Naive B cell (primary cell): ENCODE data around the gene WTAP. TPM values are rescaled to one million over a fixed set of nuclear protein-coding genes. Genes with fewer than 3 reads are reported as not detected.
"Not testable (repeated sequence)": the region's sequence is repeated elsewhere in the genome, so short reads cannot be mapped to it uniquely, and the experiment has no call there.

ENCODE experiments used
- ATAC-seq, 2 donors: fragments of 150-1000 bp; cut with Tn5 transposase; 2 replicates each; pipeline ENCODE4 v1.10.0; 2021; ENCODE audit warnings: low read depth in 2 of 2, mild to moderate bottlenecking in 2 of 2, moderate library complexity in 2 of 2
- DNase-seq: peaks from one replicate; pipeline ENCODE4 v3.0.0; 2022
- H3K27ac Mint-ChIP-seq, 6 donors: one replicate each; pipeline ENCODE4 v1.8.0; 2020 to 2022; ENCODE audit warnings: mild to moderate bottlenecking in 6 of 6, mixed read lengths in 6 of 6, moderate library complexity in 5 of 6, inconsistent platforms in 2 of 6
- H3K27me3 Mint-ChIP-seq, 3 donors: one replicate each; pipeline ENCODE4 v1.8.0; 2021 to 2022; ENCODE audit warnings: mixed read lengths in 3 of 3, mild to moderate bottlenecking in 1 of 3
- H3K36me3 Mint-ChIP-seq, 2 donors: one replicate each; pipeline ENCODE4 v1.8.0; 2020 to 2022; ENCODE audit warnings: mixed read lengths in 2 of 2, inconsistent platforms in 1 of 2, mild to moderate bottlenecking in 1 of 2
- H3K4me1 Mint-ChIP-seq, 3 donors: one replicate each; pipeline ENCODE4 v1.8.0; 2020 to 2022; ENCODE audit warnings: mixed read lengths in 3 of 3, inconsistent platforms in 1 of 3, mild to moderate bottlenecking in 1 of 3, moderate library complexity in 1 of 3
- H3K4me3 Mint-ChIP-seq, 8 donors: one replicate each; pipeline ENCODE4 v1.8.0; 2020 to 2022; ENCODE audit warnings: mild to moderate bottlenecking in 8 of 8, mixed read lengths in 8 of 8, moderate library complexity in 8 of 8, inconsistent platforms in 2 of 8
- H3K9me3 Mint-ChIP-seq, 7 donors: one replicate each; pipeline ENCODE4 v1.8.0; 2020 to 2022; ENCODE audit warnings: mixed read lengths in 7 of 7, mild to moderate bottlenecking in 5 of 7, inconsistent platforms in 2 of 7, moderate library complexity in 1 of 7
- polyA plus RNA-seq, 6 donors: library from polyadenylated mRNA; unstranded; fragments of 300-500 nt; fragmentation: Illumina TruSeq; gene quantifications; one replicate each; pipeline ENCODE4 v1.2.3, GENCODE V29; 2021; ENCODE audit warnings: low read depth in 6 of 6

WTAP gene
- polyA plus RNA-seq, 6 donors from 2014 or later = 142 to 203 (median 152) TPM

DNA sequence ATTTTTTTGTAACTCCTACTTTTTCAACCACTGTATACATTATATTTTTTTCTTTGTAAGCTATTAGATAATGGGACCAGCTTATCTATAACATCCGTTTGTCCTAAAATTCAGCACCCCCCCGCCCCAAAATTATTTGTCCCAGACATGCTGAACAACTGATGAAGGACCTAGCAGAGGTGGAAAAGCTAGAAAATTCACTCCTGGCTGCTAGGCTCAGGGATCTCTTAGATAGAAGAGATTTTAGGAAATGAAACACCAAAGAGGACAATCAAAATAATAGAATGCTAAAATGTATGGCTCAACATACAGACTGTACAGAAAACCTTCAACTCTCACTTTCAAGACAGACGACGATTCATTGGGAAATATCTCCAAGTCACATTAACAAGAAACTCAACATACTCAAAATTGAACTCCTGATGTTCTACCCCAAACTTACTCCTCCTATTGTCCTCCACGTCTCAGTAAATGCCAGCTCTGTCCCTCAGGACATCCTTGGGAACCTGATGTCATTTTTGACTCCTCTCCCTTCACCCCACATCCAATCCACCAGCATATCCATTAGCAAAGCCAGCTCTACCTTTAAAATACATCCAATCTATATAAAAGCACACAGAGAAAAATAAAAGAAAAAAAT is 38.9 kb upstream of the WTAP start:
- Mint-ChIP-seq H3K4me3 (no peak overlapping the region), H3K36me3 (peaks cover 4 to 8% of the 10 kb centered on the region in 2 donors), H3K27me3 (no peaks in the 10 kb centered on the region), H3K4me1 (peaks cover 18 to 25% (median 19%) of the 10 kb centered on the region in 3 donors), H3K9me3 (no peaks in the 10 kb centered on the region), H3K27ac (peak overlapping the region in 1 of 6 donors; percentile 48)
- DNase-seq (no peak), ATAC-seq (no peak)

DNA sequence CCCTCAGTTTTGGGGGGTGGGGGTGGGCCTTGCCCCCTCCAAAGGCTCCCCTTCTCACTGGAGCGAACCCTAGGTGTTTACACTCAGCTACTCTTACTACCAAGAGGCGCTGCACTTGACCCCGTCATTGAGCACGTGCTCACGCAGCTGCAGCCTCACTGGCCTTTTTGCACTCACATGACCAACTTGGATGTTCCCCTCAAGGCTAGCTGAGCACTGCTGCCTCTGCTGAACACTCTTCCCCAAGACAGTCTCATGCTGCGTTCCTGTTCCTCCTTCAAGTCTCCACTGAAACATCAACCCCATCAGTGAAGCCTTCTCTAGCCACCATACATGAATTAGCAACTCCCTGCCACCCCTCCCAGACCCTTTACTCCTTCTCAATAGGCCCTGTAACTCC is 38.3 kb upstream of the WTAP start:
- Mint-ChIP-seq H3K9me3 (no peaks in the 10 kb centered on the region), H3K36me3 (peaks cover 4 to 8% of the 10 kb centered on the region in 2 donors), H3K27me3 (no peaks in the 10 kb centered on the region), H3K4me3 (no peak overlapping the region), H3K27ac (peak overlapping the region in 1 of 6 donors; percentile 48), H3K4me1 (peaks cover 21 to 30% (median 23%) of the 10 kb centered on the region in 3 donors)
- DNase-seq (no peak), ATAC-seq (no peak)

DNA sequence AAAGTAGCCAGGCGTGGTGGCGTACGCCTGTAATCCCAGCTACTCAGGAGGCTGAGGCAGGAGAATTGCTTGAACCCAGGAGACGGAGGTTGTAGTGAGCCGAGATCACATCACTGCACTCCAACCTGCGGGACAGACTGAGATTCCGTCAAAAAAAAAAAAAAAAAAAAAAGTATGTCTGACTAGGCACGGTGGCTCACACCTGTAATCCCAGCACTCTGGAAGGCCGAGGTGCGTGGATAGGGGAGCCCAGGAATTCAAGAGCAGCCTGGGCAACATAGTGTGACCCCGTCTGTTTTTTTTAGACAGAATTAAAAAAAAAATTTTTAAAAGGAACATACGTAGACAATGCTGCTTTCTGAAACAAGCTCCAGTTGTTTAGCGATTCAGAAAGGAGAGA is 37.2 kb upstream of the WTAP start:
- not testable (repeated sequence) for H3K27me3 Mint-ChIP-seq, ATAC-seq, H3K36me3 Mint-ChIP-seq, H3K27ac Mint-ChIP-seq, H3K4me3 Mint-ChIP-seq, DNase-seq, H3K9me3 Mint-ChIP-seq
- H3K4me1 Mint-ChIP-seq = peaks cover 32 to 41% (median 35%) of the 10 kb centered on the region in 3 donors

DNA sequence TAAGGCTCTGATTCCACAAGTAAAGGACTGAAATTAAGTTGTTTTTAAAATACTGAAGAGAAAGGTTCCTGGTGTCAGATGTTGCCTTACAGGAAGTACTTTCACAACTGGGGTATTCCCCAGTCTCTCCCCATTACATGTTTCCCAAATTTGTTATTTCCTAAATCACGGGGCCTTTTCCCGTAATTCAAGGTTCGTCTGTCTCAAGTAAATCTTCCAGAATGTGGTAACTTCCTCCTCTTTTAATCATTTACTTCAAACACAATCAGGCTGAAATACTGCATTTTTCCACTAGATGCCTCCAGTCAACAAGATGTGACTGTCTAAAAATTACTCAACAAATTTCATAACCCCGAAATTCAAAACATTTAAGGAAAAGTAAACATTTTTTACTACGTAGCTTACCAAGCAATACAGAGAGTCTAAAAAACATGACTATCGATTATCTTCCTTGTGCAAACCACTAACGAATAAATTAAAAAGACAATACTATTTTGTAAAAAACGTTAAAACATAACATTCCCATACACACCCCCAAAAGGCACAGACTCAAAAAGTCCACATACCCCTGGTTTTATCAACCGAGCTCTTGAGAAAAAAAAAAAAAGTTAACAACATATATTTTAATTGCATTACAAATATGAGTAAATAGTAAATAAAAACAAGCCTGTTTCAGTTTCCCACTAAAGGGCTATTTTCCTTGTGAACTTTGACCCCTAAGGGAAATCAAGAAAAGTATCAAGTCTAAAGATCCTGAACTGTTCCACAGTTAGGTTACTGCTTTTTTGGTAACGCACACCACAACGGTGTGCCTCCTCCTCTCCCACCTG is 36.0 kb upstream of the WTAP start:
- H3K4me1 Mint-ChIP-seq = peaks cover 32 to 41% (median 37%) of the 10 kb centered on the region in 3 donors
- ATAC-seq = no peak
- peak; percentile 53 for DNase-seq
- peaks cover 0 to 8% of the 10 kb centered on the region in 2 donors for H3K36me3 Mint-ChIP-seq
- H3K27ac Mint-ChIP-seq = peak overlapping the region in 5 of 6 donors; percentile 20 to 96 (median 94)
- no peaks in the 10 kb centered on the region for H3K27me3 Mint-ChIP-seq
- H3K9me3 Mint-ChIP-seq = no peaks in the 10 kb centered on the region
- peak overlapping the region; percentile 84 to 97 (median 93) for H3K4me3 Mint-ChIP-seq

DNA sequence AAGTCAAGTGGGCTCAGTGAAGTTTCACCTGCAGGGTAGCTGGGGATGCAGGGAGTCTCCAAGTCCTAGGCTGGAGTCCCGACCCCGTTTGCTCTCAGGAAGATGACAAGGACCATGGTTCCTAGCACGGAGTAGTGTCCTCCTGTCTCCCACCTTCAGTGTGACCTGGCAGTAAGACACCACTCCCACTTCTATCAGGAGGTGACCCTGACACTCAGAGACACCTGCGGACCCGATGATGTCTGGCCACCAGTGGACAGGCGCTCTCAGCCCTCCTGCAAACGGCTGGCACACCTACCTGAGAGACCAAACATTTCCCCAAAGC is 35.4 kb upstream of the WTAP start:
- DNase-seq = no peak
- Mint-ChIP-seq H3K27ac (peak overlapping the region; percentile 51 to 97 (median 94)), H3K27me3 (no peaks in the 10 kb centered on the region), H3K4me3 (peak overlapping the region; percentile 84 to 97 (median 93)), H3K36me3 (peaks cover 0 to 8% of the 10 kb centered on the region in 2 donors), H3K4me1 (peaks cover 32 to 41% (median 35%) of the 10 kb centered on the region in 3 donors), H3K9me3 (no peaks in the 10 kb centered on the region)
- no peak for ATAC-seq

DNA sequence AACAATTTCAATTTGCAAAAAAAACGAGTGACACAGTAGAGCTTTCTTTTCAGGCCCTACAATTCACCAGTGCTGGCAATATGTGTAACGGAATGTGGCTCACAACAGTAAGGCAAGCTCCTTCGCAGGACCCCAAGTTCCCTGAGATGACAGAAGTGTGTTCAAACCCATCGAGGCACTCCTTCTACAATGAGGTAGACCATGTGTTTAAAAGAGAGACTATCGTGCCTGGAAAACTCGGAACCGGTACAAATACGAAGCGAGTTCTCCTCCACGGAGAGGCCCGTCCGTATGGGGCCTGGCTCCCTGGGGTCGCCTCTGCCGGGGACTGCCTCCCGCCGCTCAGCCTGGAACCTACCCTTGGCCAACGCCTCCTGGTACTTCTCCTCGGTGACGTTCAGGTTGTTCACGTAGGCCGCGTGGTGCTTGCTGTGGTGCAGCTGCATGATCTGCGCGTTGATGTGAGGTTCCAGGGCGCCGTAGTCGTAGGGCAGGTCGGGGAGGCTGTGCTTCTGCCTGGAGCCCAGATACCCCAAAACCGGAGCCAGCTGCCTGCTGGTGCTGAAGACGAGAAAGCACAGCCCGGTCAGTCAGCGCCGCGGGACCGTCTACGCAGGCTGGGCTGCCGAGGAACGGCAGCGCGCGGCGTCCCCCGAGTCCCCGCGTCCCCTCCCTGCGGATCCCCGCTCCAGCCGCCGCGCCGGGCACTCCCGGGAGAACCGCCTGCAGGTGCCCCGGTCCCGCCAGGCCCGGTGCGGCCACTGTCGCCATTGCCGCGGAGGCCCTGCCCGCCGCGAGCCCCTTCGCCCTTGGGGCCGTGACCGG is 34.8 kb upstream of the WTAP start:
- H3K4me3 Mint-ChIP-seq = peak overlapping the region; percentile 84 to 97 (median 93)
- peak; percentile 63 for DNase-seq
- H3K4me1 Mint-ChIP-seq = peaks cover 32 to 41% (median 34%) of the 10 kb centered on the region in 3 donors
- H3K36me3 Mint-ChIP-seq = peaks cover 0 to 8% of the 10 kb centered on the region in 2 donors
- H3K27me3 Mint-ChIP-seq = no peaks in the 10 kb centered on the region
- no peaks in the 10 kb centered on the region for H3K9me3 Mint-ChIP-seq
- ATAC-seq = peak; percentile 44 to 48
- H3K27ac Mint-ChIP-seq = peak overlapping the region; percentile 92 to 98 (median 96)

DNA sequence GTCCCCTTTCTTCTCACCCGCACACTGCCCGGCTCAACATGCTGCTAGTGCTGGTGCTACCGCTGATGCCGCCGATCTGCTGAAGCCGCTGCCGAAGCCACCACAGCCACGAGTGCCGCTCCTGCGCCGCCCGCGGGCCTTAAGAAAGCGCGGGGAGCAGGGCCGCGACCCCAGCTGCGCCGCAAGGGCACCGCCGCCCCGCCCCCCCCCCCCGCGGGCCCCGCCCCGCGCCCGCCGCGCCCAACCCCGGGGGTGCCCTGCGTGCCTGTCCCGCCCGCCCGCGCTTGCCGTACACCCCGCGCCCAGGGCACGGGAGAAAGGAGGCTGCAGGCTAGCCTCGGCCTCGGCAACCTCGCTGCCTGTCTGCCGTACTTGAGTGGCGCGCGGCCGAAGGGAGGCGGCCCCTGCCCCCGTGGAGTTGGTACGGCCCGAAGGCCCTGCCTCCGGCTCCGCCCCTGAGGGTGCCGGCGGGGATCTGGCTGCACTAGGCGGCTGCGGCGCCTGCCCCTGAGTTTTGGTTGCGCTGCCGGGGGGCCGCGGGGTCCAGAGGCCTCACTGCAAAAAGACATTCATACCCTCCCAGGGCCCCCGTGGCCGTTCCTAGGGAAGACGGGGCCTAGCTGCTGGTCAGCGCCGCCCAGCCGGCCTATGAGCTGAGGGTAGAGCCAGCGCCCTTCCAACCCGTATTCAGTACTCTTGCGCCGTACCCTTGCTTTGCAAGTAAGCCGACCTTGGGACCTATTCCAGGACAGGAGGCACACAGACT is 34.0 kb upstream of the WTAP start, which contains the start of gene SOD2:
TSS of gene SOD2 (minus strand) at position 114 of the 766 bp plus-strand sequence. CDS start at position 40, 74 bp downstream.
- ATAC-seq (peak; percentile 66 to 70), DNase-seq (peak; percentile 88)
- H3K27me3 Mint-ChIP-seq = no peaks in the 10 kb centered on the region
- peaks cover 0 to 7% of the 10 kb centered on the region in 2 donors for H3K36me3 Mint-ChIP-seq
- H3K4me3 Mint-ChIP-seq = peak within 1 kb of the TSS; percentile 84 to 97 (median 94)
- H3K4me1 Mint-ChIP-seq = peaks cover 32 to 40% (median 34%) of the 10 kb centered on the region in 3 donors
- peak within 1 kb of the TSS; percentile 93 to 98 (median 97) for H3K27ac Mint-ChIP-seq
- no peaks in the 10 kb centered on the region for H3K9me3 Mint-ChIP-seq

DNA sequence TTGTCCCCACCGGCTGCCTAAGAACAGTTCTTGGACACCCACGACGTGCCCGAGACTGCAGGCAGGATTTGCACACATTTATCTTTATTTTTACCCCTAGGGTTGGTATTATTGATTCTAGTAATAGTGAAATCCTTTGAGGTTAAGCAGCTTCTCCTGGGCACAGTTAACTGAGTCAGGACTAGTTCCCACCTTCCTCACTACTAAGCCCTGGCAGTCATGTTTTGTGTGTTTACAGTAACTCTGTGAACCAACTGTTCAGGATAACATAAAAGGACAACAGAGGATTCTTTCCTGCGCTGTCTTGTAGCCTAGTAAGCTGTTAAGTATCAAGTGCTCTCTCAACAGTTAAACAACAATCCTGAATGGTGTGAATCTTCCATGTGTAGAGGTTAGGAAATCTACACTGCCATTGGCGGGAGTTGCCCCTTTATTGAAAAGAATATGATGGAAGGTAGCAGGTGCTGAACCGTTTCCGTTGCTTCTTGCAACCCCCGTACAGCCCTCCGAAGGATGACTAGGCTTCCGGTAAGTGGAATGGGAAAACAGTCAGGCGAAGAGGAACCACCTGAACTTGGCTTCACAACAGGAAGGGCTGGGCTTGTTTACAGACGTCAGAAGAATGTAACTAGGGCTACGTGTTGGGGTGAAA is 33.3 kb upstream of the WTAP start:
- DNase-seq = peak; percentile 74
- Mint-ChIP-seq H3K27me3 (no peaks in the 10 kb centered on the region), H3K9me3 (no peaks in the 10 kb centered on the region), H3K27ac (peak overlapping the region; percentile 92 to 98 (median 96)), H3K4me3 (peak overlapping the region; percentile 84 to 96 (median 92)), H3K4me1 (peaks cover 27 to 36% (median 30%) of the 10 kb centered on the region in 3 donors), H3K36me3 (peaks cover 0 to under 1% of the 10 kb centered on the region in 2 donors)
- peak; percentile 33 to 44 for ATAC-seq

DNA sequence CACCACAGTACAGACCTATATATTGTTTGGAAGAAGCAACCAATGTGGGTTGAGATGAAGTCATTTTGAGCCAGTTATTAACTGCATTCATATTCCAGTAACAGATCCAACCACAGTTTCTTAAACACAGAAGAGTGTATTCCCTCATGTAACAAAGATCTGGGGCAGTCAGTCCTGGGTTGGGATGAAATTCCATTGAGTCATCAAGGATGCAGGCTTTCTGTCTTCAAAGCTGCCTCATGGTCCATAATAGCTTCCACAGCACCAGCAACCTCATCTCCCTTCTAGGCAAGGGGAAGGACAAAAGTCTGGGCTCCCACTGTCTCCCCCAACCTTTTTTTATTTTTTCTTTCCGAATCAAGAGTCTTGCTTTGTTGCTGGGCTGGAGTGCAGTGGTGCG is 31.3 kb upstream of the WTAP start:
- DNase-seq (no peak), ATAC-seq (no peak)
- no peaks in the 10 kb centered on the region for H3K27me3 Mint-ChIP-seq
- peaks cover 30 to 41% (median 33%) of the 10 kb centered on the region in 3 donors for H3K4me1 Mint-ChIP-seq
- no peaks in the 10 kb centered on the region for H3K9me3 Mint-ChIP-seq
- H3K4me3 Mint-ChIP-seq = peak overlapping the region in 1 of 8 donors; percentile 95
- H3K36me3 Mint-ChIP-seq = peaks cover 0 to 7% of the 10 kb centered on the region in 2 donors
- H3K27ac Mint-ChIP-seq = peak overlapping the region in 4 of 6 donors; percentile 44 to 98 (median 86)

DNA sequence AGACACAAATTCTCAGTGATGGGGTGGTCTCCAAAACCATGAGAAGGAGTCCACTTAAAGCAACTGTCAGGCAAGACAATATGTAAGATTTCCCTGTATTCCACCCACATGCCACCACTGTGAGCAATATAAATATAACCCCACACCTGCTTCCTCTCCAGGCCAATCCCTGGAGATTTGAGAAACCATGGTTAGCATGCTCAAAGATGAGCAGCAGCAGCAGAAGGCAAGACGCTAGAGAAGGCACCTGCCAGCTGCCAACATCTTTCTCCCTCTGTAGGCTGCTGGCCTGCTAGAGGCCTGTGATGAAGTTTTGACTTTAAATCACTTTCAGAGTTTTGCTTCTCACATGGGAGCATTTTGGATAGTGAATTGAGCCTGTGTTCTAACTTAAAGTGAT is 26.3 kb upstream of the WTAP start:
- H3K27ac Mint-ChIP-seq = peak overlapping the region in 1 of 6 donors; percentile 49
- H3K36me3 Mint-ChIP-seq = peaks cover 0 to 7% of the 10 kb centered on the region in 2 donors
- no peaks in the 10 kb centered on the region for H3K27me3 Mint-ChIP-seq
- peak; percentile 39 to 67 for ATAC-seq
- no peak overlapping the region for H3K4me3 Mint-ChIP-seq
- H3K4me1 Mint-ChIP-seq = peaks cover 4 to 13% (median 12%) of the 10 kb centered on the region in 3 donors
- no peak for DNase-seq
- peaks cover 0 to 4% (median 0%) of the 10 kb centered on the region in 7 donors for H3K9me3 Mint-ChIP-seq

DNA sequence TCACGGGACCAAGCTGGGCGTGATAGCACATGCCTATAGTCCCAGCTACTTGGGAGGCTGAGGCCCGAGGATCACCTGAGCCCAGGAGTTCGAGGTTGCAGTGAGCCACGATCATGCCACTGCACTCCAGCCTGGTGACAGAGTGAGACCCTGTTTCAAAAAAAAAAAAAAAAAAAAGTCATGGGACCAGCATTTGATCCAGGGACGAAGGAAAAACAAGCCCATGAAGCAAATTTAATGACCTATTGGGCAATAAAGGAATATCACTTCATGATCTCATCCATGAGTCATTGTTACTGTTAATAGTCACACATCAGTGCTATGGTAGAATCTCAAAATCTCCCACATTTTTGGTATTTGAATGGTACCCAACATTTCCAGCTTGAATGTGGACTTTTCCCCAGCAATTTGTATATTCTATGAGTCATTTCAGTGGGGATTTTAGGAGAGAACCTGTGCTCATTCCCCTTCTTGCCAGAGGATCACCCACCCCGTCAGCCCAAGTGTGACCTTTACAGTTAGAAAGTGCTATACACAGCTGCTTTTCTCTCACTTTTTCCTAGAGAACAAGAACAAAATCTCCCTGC is 25.8 kb upstream of the WTAP start:
- no peak overlapping the region for H3K27ac Mint-ChIP-seq
- H3K4me1 Mint-ChIP-seq = peaks cover 4 to 13% (median 12%) of the 10 kb centered on the region in 3 donors
- H3K4me3 Mint-ChIP-seq = no peak overlapping the region
- peaks cover 0 to 7% of the 10 kb centered on the region in 2 donors for H3K36me3 Mint-ChIP-seq
- peaks cover 0 to 4% (median 0%) of the 10 kb centered on the region in 7 donors for H3K9me3 Mint-ChIP-seq
- DNase-seq (no peak), ATAC-seq (no peak)
- H3K27me3 Mint-ChIP-seq = no peaks in the 10 kb centered on the region

DNA sequence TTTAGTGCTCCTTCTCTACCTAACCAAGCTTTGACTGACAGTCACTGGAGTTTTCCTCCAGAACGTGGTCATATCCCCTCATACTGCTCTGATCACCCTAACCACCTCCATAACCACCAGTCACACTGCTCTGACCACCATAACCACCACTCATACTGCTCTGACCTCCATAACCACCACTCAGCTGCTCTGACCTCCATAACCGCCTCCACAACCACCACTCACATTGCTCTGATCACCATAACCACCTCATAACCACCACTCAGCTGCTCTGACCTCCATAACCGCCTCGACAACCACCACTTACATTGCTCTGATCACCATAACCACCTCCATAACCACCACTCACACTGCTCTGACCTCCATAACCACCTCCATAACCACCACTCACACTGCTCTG is 16.7 kb upstream of the WTAP start:
- H3K36me3 Mint-ChIP-seq, H3K27ac Mint-ChIP-seq, H3K4me1 Mint-ChIP-seq, DNase-seq, H3K4me3 Mint-ChIP-seq, H3K9me3 Mint-ChIP-seq, ATAC-seq, H3K27me3 Mint-ChIP-seq: not testable (repeated sequence)
